DMS153 treated with DMSO at 0.1 percent for 48 hours (cell line): ENCODE results near the gene WDR27.

ENCODE experiments used
- DNase-seq: peaks from one replicate; lab custom pipeline; 2025; ENCODE audit not compliant: unreplicated experiment; lab: John Stamatoyannopoulos, UW

WDR27 gene

DNA sequence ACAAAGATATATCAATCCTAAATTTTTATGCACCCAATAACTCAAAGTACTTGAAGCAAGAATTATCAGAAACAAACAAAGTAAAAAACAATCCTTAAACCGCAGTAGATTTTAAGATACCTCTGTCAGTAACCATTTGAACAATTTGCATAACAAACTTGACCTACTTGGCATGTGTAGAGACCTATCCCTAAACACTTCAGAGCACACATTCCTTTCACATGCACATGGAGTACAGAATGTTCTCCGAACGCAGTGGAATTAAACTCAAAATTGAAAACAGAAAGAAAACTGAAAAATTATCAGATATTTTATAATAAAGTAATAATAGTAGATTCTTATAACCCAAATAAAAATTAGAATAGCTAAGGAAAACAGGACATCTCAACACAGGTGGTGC lies 285.6 kb downstream of the WDR27 start:
- DNase-seq: no peak

GRCh38 chr6:169415179-169415578 lies 286.6 kb downstream of the WDR27 start:
- no peak for DNase-seq

- DNase-seq: no peak
These were observed 290.1 kb downstream of the WDR27 start for GRCh38 chr6:169411722-169412121.

DNA sequence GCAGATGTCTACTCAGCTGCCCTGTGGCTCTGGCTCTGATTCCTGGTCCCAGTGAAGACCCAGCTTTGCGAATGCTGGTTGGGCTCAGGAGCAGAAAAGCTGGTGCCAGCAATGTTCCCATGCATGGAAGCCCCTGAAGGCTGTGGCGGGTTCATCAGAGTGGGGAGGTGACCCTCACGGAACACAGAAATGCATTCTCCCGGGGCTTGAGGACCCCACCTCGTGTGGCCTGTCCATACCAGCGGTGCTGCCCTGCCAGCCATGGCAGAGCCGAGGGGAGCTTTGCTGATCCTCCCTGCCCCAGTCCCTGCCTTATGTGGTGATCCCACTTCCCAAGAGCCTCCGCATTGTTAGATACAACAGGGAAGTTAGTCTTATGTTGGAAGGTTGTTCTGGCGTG lies 290.5 kb downstream of the WDR27 start:
- DNase-seq: no peak

DNA sequence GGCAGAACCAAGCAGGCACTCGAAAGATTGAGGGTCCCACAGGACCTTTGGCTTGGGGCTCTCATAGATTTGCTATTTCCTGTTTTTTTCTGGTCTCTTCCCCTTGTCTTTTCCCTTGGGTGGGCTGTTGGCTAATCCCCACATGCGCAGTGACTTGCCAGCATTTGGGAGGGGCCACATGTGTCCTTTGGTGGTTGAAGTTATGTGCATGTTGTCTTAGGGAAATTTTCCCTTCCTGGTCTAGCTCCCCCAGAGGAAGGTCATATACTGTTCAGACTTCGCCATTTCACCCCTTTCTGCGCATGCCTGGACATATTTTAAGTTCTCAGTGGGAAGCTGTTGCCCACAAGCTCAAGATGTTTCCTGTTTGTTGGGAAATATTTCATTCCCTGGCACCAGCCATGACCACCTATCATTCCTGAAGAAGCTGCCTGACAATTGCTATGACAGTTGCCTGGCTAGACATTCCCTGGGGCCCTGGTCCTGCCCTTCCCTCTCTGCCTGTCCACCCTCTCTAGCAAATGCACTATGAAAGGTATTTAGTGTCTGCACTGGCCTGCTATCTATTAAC lies 292.0 kb downstream of the WDR27 start:
- no peak for DNase-seq

GRCh38 chr6:169407325-169407724 lies 294.5 kb downstream of the WDR27 start:
- no peak for DNase-seq
